Smooth muscle cell of the brain vasculature (primary cell): ENCODE measurements around the gene FXYD5.
"Not testable (repeated sequence)": the region's sequence is repeated elsewhere in the genome, so short reads cannot be mapped to it uniquely, and the experiment has no call there.

Experiments used
- DNase-seq: peaks from one replicate; pipeline ENCODE4 v3.0.0-alpha.2; 2012; ENCODE audit warnings: low read depth, low spot score

Gene FXYD5

DNA sequence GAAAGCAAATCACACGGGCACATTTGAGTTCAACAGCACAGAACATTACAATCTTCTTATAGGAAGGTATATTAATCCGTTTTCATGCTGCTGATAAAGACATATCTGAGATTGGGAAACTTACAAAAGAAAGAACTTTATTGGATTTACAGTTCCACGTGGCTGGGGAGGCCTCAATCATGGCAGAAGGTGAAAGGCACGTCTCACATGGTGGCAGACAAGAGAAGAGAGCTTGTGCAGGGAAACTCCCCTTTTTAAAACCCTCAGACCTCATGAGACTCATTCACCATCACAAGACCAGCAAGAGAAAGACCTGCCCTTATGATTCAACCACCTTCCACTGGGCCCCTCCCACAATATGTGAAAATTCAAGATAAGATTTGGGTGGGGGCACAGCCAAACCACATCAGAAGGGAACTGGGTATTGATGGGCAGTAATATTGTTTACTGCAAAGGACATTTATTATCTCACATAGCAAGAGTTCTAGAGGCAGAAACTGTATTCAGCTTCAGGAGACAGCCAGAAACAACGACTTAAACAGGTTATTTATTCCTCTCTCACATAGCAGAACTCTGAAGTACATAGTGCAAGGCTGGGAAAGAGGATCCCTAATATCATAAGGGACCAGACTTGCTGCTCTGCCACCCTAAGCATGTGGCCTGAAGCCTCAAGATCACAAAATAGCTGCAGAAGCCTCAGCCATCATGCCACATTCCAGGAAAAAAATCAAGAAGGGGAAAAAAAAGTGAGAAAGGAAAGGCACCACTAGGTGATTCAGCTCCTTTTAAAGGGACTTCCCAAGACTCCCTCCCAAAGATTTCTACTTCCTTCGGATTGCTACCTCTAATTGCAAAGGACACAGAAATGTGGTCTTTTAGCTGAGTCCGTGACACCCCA lies 23.1 kb downstream of the FXYD5 start:
- DNase-seq: no peak

GRCh38 chr19:35178701-35179100 lies 24.2 kb downstream of the FXYD5 start:
- DNase-seq: no peak

DNA sequence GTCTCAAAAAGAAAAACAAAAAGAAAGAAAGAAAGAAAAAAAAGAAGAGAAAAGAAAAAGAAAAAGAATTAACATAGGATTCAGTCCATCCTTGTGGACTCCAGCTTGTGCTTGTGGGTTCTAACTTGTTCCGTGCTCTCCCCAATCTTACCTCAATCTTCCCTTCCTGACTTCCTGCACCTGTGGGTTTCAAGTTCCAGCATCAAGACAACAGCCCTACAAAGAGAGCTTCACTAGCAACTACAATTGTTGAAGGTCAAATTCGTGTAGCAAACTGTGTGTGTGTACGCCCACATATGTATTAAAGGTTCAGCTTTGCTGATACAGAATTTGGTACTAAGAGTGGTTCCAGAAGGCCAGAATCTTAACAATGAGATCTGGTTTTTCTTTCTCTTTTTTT lies 25.3 kb downstream of the FXYD5 start:
- DNase-seq: no peak

DNA sequence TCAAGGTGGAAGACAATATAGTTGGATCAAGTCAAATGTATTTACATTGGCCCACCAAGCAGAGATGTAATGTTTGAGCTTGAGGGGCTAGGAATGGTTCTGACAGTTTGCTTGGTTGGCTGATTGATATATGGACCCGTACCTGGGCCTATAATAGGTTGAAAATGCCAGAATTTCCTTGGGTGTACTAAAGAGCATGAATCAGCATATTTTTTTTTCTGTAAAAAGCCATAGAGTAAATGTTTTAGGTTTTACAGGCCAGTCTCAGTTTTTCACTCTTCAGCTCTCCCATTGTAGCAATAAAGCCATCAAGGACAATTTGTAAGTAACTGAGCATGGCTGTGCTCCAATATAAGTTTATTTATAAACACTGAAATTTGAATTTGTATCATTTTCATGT lies 26.9 kb downstream of the FXYD5 start:
- no peak for DNase-seq

GRCh38 chr19:35184267-35184666 lies 29.7 kb downstream of the FXYD5 start:
- DNase-seq: no peak

DNA sequence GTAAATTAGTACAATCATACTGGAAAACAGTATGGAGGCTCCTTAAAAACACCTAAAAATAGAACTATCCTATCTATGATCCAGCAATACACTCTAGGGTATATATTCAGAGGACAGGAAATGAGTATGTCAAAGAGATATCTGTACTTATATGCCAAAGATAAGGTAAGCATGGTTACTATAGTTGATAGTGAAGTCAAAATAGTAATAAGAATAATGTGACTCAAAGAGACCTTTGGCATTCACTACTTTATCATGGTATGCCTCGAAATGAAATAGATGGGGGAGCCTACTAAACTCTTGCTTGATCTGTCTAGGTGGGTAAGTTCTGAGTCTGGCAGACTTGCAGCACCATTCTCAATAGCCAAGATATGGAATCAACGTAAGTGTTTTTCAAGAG lies 30.3 kb downstream of the FXYD5 start:
- DNase-seq: no peak

GRCh38 chr19:35194012-35194984 lies 39.8 kb downstream of the FXYD5 start:
- DNase-seq: no peak

DNA sequence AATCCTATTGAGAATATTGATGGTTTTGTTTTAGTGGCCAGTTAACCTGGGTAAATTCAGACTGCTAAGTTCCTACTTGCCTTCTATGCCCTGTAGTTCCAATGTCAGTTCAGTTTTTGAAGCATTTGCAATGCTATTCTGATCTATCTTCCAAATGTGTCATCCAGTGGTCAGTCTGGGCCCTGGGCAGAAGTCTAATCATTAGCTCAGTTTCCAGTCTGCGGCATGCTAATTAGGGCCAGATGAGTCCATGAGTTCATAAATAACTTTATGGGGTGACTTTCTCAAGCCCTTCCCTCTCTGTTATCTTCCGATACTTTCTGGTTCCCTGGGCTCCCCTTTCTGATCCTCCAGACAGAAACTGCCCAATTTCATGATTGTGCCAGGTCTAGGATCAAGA lies 41.3 kb downstream of the FXYD5 start:
- DNase-seq: no peak

DNA sequence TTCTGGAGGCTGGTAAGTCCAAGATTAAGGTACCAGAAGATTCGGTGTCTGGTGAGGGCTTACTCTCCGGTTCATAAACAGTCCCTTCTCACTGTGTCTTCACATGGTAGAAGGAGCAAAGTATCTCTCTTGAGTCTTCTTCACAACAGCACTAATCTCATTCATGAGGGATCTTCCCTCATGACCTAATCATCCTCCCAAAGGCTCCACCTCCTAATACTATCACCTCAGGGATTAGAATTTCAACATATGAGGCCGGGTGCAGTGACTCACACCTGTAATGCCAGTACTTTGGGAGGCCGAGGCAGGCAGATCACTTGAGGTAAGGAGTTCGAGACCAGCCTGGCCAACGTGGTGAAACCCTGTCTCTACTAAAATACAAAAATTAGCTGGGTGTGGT lies 42.3 kb downstream of the FXYD5 start:
- not testable (repeated sequence) for DNase-seq

DNA sequence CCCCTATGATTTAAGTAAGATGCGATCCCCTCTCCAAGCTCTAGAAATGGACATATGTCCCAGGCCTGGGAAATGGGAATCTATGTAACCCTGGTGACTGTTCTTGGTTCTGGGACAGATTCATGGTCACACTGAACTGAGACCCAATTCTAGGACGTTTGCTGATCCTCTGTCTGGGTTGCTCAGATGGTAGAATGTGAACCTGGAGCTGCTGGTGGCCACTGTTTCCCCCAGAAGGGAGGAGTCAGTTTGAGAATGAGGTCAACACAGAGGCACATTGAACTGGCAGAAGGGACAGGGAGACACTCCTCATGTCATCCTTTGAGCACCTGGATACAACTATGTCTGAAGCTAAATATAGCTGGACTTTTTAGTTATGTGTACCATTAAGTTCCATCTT lies 44.9 kb downstream of the FXYD5 start:
- no peak for DNase-seq

GRCh38 chr19:35202722-35203688 lies 48.5 kb downstream of the FXYD5 start:
- no peak for DNase-seq

DNA sequence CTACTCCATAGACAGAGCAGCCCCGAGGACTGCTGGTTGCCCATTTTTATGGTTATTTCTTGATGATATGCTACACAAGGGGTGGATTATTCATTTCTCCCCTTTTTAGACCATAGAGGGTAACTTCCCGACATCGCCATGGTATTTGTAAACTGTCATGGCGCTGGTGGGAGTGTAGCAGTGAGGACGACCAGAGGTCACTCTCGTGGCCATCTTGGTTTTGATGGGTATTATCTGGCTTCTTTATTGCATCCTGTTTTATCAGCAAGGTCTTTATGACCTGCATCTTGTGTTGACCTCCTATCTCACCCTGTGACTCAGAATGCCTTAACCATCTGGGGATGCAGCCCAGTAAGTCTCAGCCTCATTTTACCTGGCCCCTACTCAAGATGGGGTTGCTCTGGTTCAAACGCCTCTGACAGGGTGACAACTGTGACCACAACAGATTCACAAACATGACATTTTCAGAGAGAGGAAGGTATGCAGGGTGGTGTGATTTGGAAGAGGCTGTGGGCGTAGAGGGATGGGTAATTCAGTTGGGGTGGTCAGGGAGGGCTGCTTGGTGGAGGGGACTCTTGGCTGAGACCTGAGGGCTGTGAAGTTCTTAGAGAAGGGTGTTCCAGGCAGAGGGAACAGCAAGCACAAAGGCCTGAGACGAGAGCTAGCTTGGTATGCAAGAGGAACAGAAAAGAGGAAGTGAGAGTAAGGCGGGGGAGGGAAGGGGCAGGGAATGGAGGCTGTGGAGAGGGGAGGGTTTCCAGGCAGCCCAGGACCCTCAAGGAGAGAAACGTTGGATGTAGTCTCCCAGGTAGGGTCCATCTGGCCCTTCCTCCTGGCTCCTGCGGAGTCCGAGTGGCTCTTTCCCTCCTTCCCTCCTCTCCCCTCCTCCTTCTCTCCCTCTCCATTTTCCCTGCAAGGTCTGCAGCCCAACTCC lies 50.5 kb downstream of the FXYD5 start:
- DNase-seq: no peak

DNA sequence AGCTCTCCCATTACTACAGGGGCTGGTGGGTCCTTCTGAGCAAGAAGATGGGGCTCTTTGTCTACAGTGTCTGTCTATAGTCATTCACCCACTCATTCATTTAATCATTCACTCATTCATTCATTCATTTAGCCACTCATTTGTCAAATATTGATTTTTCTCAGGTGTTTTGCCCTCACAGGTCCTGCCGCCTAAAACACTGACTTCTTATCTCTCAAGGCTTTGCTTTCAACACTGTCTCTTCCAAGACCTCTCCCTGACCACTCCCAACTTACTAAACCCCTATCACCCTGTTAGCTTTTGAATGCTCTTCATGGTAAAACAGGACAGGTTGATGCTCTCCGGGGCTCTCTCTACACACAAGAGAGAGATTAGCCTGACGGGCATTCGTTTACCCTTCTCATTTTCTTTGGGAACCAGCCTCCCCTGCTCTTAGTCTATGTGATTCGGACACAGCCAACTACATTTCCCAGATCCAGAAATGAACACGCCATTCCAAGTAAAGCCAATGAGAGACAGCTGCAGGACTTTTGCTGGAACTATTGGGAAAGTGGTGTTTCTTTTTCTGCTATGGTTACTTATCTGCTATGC lies 51.3 kb downstream of the FXYD5 start:
- DNase-seq: no peak

DNA sequence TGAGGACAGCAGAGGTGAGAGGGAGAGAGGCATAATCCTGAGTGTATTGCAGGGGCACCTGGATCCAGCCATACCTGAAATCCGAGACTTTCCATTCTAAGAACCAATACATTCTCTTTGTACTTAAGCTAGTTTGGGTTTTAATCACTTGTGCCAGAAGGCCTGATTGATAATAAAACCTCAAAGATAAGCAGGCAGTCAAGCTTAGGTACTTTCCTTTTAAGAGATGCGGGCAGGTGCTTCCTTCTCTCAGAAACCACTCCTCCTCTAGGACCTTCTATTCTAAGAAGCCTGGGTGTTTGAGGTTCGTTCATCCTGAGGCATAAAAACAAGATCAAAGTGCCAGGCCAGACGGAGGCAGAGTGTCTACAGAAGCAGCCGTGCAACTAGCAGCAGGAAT lies 51.8 kb downstream of the FXYD5 start:
- no peak for DNase-seq

GRCh38 chr19:35206855-35207254 lies 52.3 kb downstream of the FXYD5 start:
- DNase-seq: no peak

DNA sequence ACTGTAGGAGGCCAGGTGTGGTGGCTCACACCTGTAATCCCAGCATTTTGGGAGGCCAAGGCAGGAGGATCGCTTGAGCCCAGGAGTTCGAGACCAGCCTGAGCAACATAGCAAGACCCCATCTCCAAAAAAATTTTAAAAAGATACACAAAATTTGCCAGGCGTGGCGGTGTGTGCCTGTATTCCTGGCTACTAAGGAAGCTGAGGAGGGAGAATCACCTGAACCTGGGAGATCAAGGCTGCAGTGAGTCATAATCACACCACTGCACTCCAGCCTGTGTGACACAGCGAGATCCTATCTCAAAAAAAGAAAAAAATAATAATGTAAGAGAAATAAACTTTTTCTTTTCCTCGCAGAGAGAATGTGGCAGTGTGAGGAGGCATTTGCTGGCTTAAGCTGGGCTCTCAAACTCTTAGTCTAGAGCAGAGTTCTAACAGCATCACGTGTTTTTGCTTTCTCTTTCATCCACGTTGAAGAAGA lies 52.9 kb downstream of the FXYD5 start:
- no peak for DNase-seq

DNA sequence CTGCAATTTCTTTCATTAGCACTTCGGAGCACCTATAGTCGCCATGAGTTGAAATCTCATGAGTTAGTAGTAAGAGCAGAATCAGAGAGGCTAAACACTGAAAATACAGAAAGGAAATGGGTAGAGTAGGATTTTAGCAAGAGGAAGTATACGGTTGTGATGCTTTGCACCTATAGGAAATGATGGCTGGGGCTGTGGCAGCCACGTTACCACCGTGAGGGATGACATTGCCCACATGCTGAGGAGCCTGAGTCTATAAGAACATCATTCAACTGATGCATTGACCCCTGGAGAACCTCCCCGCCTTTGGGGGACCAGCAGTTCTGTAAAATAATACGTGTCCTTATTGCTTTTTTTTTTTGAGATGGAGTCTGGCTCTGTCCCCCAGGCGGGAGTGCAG lies 53.6 kb downstream of the FXYD5 start:
- DNase-seq: no peak

DNA sequence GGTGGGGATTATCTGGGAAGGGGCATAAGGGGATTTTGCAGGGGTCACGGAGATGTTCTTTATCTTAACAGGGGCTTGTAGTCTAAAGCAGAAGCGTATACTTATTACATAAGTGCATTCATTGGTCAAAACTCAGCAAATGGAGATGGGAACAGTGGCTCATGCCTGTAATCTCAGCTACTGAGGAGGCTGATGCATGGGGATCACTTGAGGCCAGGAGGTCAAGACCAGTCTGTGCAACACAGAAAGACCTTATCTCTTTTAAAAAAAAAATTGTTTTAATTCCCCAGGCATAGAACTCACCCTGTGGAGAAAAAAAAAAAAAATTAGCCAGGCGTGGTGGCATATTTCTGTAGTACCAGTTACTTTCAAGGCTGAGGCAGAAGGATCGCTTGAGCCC lies 55.1 kb downstream of the FXYD5 start:
- no peak for DNase-seq

DNA sequence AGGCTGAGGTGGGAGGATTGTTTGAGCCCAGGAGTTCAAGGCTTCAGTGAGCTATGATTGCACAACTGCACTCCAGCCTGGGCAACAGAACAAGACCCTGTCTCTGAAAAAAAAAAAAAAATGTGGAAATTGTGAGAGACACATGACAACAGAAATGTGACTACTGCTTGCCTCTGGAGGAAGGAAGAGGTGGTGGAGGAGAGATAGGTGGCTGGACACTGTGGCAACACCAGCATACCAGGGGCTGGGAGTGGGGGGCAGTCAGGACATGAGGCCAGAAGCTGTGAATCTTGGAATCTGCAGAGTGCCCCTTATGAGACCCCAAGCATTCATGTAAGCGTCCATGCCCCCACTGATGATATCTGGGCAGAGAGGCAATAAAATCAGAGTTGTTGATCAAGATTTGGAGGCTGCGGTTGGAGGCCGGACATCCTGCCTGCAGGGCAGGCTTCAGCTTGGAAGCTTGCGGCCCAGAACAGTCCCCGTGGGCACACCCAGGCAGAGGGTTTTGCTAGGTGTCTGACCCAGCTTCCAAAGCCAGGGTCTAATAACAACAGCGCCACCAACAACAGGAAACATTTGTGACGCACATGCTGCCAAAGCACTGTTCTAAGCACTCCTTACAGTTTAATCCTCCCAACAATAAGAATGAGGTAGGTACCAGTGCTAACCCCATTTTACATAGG lies 57.2 kb downstream of the FXYD5 start:
- no peak for DNase-seq
